DMS79 (cell line): ENCODE measurements around the gene ARHGAP35.
"Not testable (repeated sequence)": the region's sequence is repeated elsewhere in the genome, so short reads cannot be mapped to it uniquely, and the experiment has no call there.

Experiments
- DNase-seq: peaks from one replicate; lab custom pipeline; 2025; lab: John Stamatoyannopoulos, UW

The ARHGAP35 gene

DNA sequence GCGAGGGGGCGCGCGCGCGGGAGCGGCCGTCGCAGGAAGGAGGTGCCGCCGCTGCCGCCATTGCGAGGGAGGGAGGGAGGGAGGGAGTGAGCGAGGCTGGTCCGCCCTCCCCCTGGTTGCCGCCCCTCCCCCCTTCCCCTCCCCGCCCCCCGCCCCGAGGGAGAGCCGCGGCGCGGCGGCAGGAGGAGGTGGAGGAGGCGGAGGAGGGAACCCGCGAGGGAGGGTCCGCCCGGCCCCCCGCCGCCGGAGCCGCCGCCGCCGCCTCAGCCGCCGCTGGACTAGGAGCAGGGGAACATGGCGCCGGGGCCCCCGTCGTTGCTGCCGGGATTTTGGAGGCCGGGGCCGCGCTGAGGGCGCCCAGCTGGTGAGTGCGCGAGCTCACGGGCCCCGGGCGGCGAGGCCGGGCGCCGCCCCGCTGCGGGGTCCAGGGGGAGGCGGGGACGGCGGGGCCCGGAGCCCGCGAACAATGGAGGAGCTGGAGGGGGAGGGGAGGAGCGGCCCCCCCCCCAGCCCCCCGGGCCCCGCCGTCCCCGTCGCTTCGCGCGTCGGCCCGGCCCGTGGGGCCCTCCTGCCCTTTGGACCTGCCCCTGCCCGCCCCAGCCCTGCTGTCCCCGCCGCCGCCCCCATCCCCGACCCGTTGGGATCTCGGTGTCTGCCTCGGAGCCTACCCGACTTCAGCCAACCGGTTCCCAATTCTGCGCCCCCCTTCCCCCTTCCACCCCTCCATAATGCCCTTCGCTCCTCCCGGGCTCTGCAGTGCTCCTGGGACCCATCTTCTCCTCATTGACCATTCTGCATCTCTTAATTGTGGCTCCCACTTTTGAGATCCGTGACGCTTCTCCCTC lies at the start of gene ARHGAP35:
TSS of gene ARHGAP35 (plus strand) at position 152 of the 845 bp plus-strand sequence. CDS start 57,679 bp downstream, outside the sequence.
- DNase-seq = no peak

GRCh38 chr19:46812977-46813838 lies 47.6 kb upstream of the ARHGAP35 start:
- peak; percentile 22 for DNase-seq

DNA sequence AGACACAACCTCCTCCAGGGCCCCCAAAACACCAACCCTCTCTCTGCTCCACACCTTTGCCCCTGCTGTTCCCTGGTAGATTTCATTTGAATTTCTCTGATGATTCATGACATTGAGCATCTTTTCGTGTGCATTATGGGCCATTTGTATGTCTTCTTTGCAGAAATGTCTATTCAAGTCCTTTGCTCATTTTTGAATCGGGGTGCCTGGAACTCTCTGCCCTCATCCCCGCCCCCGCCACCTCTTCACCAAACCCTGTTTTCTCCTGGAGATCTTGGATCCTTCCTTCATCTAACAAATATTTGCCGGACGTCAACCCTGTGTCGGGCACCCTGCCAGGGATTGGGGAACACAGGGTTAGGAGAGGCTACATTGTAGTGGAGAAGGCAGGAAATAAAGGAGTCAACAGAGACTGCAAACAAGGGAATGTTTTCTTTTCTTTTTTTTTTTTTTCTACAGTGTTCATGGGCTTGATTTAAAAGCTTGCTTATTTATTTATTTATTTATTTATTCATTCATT lies 46.9 kb upstream of the ARHGAP35 start:
- peak; percentile 17 for DNase-seq

DNA sequence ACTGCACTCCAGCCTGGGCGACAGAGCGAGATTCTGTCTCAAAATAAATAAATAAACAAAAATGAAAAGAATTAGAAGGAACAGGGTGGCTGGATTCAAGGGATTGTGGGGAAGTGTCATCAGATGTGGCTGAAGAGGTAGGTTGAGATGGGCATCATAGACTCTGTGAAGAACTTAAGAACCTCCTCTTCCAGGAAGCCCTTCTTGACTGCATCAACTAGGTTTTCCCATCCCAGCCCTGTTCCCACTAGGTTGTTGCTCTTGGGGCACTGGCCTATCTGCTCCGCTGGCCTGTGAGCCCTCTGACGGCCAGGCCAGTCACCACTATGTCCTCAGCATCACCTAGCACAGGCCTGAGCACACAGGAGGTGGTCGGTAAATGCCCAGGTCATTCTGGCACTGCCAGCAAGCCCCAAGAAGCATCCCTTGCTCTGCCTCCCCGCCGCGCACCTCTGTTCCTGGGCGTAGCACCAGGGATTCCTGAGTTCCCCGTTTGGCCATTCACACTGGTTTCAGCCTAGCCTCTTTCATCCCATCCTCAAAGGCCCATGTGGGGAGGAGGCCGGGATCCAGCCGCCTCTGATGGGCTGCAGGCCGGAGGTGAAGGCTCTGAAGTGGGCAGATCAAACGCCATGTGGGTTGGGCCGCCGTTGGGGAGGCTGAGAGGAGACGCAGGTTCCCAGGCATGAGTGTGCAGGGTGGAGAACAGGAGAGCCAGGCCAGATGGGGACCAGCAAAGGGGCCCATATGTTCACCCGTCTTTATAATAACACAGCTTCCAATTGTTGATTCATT lies 44.8 kb upstream of the ARHGAP35 start:
- DNase-seq = no peak

GRCh38 chr19:46818812-46819211 lies 42.0 kb upstream of the ARHGAP35 start:
- DNase-seq = no peak

DNA sequence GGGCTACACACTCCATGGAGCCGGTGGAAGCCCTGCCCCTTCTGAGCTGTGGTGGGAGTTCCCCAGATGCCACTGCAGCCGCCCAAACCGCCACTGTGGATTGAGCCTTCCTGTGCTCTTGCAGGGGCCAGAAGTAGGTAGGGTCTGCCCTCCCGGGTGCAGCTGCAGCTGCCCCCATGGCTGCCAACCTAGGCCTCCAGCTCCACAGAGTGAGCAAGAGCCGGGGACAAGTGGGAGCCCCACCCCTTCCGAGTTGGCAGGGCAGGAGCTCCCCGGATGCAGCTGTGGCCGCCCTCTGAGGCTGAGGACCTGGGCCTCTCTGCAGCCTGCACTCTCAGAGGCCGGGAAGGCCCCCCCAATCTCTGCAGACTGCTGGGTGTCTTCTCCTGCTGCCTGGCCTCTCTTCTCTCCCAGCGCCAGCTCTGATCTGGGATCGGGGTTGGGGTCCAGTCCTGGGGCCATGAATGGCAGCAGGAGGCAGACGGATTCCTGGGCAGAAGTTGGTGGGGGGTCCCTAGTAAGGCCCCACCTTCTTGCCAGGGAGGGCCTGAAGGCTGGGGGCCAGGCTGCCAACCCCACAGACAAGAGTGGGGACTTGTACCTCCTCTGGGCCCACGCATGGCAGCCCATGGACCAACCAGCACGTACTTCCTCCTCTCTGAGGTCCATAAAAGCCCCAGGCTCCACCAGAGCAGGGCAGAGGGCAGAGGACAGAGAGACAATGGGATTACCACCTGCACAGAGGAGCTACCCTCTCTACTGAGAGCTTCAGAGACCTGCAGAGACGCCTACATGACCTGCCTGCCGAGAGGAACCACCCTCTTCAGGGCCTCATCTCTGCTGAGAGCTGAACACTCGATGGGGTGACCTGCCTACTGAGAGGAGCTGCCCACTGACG lies 39.0 kb upstream of the ARHGAP35 start:
- no peak for DNase-seq

GRCh38 chr19:46822410-46822787 lies 38.4 kb upstream of the ARHGAP35 start:
- not testable (repeated sequence) for DNase-seq

- DNase-seq = no peak
These were observed 37.7 kb upstream of the ARHGAP35 start for GRCh38 chr19:46823049-46823448.

- no peak for DNase-seq
These were observed 35.7 kb upstream of the ARHGAP35 start for GRCh38 chr19:46824890-46825730.

DNA sequence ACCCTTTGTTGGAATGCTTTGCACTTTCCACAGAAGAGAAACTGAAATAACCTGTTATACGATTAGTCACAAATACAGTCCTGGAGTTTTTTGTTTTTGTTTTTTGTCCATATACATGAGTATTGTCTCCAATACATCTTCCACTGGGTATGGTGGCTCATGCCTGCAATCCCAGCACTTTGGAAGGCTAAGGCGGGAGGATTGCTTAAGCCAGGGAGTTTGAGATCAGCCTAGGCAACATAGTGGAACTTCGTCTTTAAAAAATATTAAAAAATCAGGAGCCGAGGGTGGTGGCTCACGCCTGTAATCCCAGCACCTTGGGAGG lies 35.1 kb upstream of the ARHGAP35 start:
- no peak for DNase-seq

DNA sequence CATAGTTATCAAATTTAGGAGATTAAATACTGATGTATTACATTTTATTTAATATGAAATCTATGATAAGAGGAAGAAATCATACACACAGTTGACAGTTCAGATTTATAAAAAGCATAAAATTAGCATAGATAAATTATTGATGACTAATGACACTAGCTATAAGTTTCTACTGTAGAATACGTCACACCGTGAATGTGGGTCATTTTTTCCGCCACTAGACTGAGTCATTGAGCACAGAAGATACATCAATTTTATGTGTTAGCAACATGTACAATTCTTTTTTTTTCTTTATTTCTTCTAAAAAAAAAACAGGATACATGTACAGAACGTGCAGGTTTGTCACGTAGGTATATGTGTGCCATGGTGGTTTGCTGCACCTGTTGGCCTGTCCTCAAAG lies 32.3 kb upstream of the ARHGAP35 start:
- no peak for DNase-seq

GRCh38 chr19:46830864-46831263 lies 29.9 kb upstream of the ARHGAP35 start:
- no peak for DNase-seq

- DNase-seq = no peak
These were observed 26.7 kb upstream of the ARHGAP35 start for GRCh38 chr19:46834121-46834520.

DNA sequence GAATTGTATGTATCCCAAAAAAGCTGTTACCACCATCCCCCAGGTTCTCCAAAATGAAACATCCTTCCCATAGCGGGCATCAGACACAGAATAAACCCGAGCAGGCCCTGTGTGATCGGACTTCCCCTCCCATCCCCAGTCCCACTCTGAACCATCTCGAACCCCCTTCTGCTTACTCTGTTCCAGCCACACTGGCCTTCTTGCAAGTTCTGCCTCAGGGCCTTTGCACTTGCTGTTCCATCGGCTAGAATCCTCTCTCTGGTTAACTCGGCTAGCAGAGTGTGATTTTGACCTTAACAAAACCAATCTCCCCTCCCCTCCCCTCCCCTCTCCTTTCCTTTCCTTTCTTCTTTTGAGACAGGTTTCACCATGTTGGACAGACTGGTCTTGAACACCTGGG lies 25.8 kb upstream of the ARHGAP35 start:
- DNase-seq = no peak

DNA sequence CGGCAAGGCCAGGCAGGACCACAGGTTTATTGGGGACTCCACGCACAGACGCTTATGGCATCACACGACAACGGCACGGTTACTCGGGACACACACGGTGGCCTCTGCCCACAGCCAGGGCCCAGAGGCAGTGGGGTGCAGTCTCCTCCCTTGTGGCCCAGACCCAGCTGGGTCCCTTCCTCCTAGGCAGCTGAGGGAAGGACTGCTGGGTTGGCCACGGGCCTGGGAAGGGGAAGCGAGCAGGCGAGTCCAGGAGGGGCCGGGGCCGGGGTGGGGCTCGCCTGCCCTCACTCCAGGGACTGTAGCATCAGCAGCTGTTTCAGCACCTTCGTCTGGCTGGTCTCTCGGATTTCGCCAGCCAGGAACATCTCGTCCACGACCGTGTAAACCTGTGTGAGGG lies 22.6 kb upstream of the ARHGAP35 start:
- DNase-seq = no peak

- DNase-seq = no peak
These were observed 20.9 kb upstream of the ARHGAP35 start for GRCh38 chr19:46839752-46840497.

- peak; percentile 34 for DNase-seq
These were observed 20.3 kb upstream of the ARHGAP35 start for GRCh38 chr19:46840498-46840942.

GRCh38 chr19:46841458-46842083 lies 19.2 kb upstream of the ARHGAP35 start:
- DNase-seq = no peak

DNA sequence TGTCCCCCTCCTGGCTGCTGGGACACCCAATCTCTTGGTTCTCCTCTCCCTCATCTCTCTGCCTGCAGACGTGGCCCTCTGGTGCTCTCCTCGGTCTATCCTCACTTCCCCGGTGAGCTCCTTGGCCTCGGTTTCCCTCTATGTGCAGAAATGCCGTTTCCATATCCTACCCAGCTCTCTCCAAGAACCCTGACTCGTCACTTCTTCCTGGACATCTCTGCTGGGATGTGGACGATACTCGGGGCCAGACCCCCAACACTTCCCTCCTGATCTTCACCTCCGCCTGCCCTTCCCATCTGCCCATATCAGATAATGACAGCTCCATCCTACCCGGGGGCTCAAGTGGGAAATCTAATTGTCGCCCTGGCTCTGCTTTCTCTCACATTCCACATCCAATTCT lies 18.0 kb upstream of the ARHGAP35 start:
- DNase-seq = no peak
